ENCODE results near the gene MCF2L2. TPM values are rescaled to one million over a fixed set of nuclear protein-coding genes. Genes with fewer than 3 reads are reported as not detected.

The MCF2L2 gene
- total and polyA plus RNA-seq, 2 experiments from 2014 or later, result 6.7 to 14.6 TPM

- TF ChIP-seq CTCF (conservative IDR thresholded peaks at IDR 0.05; ENCODE audit: low read depth in 2 of 2) (no peak), POLR2AphosphoS5 (IDR thresholded peaks at IDR 0.05; ENCODE audit: low read depth) (no peak), JUNB (IDR thresholded peaks at IDR 0.05; ENCODE audit: unreplicated experiment) (no peak), ETS1 (IDR thresholded peaks at IDR 0.05) (no peak), EZH2 (IDR thresholded peaks at IDR 0.05; ENCODE audit: low read depth, unreplicated experiment) (no peak)
These were observed 168.1 kb downstream of the MCF2L2 start (continued) for GRCh38 chr3:183260167-183260904.

- Histone ChIP-seq H4K20me1 (replicated peaks; ENCODE audit: insufficient read depth) (no peaks in the 10 kb centered on the region), H3K27me3 (ENCODE audit: insufficient read depth) (peaks cover 11% of the 10 kb centered on the region; the same call in 1 of the 2 replicates), H3K4me3 (no peak overlapping the region), H3K4me1 (ENCODE audit: insufficient read depth) (peaks cover 39% of the 10 kb centered on the region), H3K36me3 (ENCODE audit: insufficient read depth) (no peaks in the 10 kb centered on the region), H3F3A (replicated peaks; ENCODE audit: low read depth) (no peaks in the 10 kb centered on the region), H3K4me2 (no peak overlapping the region), H3K9me2 (ENCODE audit: insufficient read depth) (no peaks in the 10 kb centered on the region), H3K27ac (ENCODE audit: low read depth) (no peak overlapping the region), H3K79me2 (replicated peaks; ENCODE audit: insufficient read depth) (peaks cover 23% of the 10 kb centered on the region), H2AFZ (no peak overlapping the region)
- ATAC-seq (no peak), DNase-seq (ENCODE audit: low spot score) (no peak)
- H3K9me3 Mint-ChIP-seq, result peaks cover 3% of the 10 kb centered on the region; the same call in 1 of the 3 replicates
- no peak overlapping the region for H3K27ac Mint-ChIP-seq
- H3K4me3 Mint-ChIP-seq, result no peak overlapping the region
- TF ChIP-seq EZH2 (IDR thresholded peaks at IDR 0.05; ENCODE audit: low read depth, unreplicated experiment), result no peak
- TF ChIP-seq CTCF (conservative IDR thresholded peaks at IDR 0.05; ENCODE audit: low read depth in 2 of 2), result no peak
- no peak for TF ChIP-seq STAT1 (IDR thresholded peaks at IDR 0.05; ENCODE audit: unreplicated experiment)
- TF ChIP-seq POLR2AphosphoS5 (IDR thresholded peaks at IDR 0.05; ENCODE audit: low read depth), result no peak
- no peak for TF ChIP-seq ETS1 (IDR thresholded peaks at IDR 0.05)
- TF ChIP-seq ZNF114 (CRISPR knock-in tag; IDR thresholded peaks at IDR 0.05), result no peak
- TF ChIP-seq ZNF331 (CRISPR knock-in tag; IDR thresholded peaks at IDR 0.05; ENCODE audit: low read depth), result no peak
- TF ChIP-seq ZNF462 (CRISPR knock-in tag; IDR thresholded peaks at IDR 0.05), result no peak
- TF ChIP-seq CREB1 (CRISPR knock-in tag; IDR thresholded peaks at IDR 0.05; ENCODE audit: low read depth), result no peak
- TF ChIP-seq EZH2phosphoT487 (IDR thresholded peaks at IDR 0.05; ENCODE audit: unreplicated experiment), result no peak
- no peaks in the 10 kb centered on the region; the same call in 2 of the 3 replicates for H3K36me3 Mint-ChIP-seq (ENCODE audit: low read depth)
- peaks cover 24% of the 10 kb centered on the region for H3K4me1 Mint-ChIP-seq
- H3K27me3 Mint-ChIP-seq (ENCODE audit: insufficient read depth, low read depth, poor library complexity), result peaks cover 12% of the 10 kb centered on the region
These were observed 168.8 kb downstream of the MCF2L2 start for GRCh38 chr3:183259621-183260020.

Measured in GM23338 (cell line).